Endothelial cell of umbilical vein (primary cell): ENCODE data around the gene CAPN2. TPM values are rescaled to one million over a fixed set of nuclear protein-coding genes. Genes with fewer than 3 reads are reported as not detected.
"Not testable (repeated sequence)": the region's sequence is repeated elsewhere in the genome, so short reads cannot be mapped to it uniquely, and the experiment has no call there.

Source experiments
- BruUV-seq: library from RNA; stranded (reverse); fragments of 400-500 nt; replicated peaks from 2 replicates; lab custom pipeline; 2021; lab: Mats Ljungman, UMichigan
- CTCF ChIA-PET: fragments of 300-600, 350-600 bp; sonication (Branson Sonifier 250); formaldehyde crosslinking; loops from one replicate; lab custom pipeline; 2021; ENCODE audit warnings: antibody characterized with exemption, inconsistent platforms; lab: Charles Lee
- POLR2A ChIA-PET: fragments of 300-600, 350-600 bp; sonication (Branson Sonifier 250); formaldehyde crosslinking; loops from one replicate; lab custom pipeline; 2021; ENCODE audit warnings: antibody characterized with exemption, inconsistent platforms; lab: Charles Lee
- DNase-seq: peaks from one replicate; pipeline ENCODE4 v3.0.0-alpha.2; 2011; ENCODE audit warnings: low read depth, low spot score
- FAIRE-seq: peaks from 2 replicates; lab custom pipeline; 2011; peaks lifted over from hg19 to GRCh38; lab: Jason Lieb, UNC
- H2AFZ ChIP-seq: 2 replicates; pipeline ENCODE4 v1.6.0; 2012; ENCODE audit warnings: low read depth, low read length, control low read depth, inconsistent platforms
- H3K27ac ChIP-seq: 2 replicates; pipeline ENCODE4 v1.5.1; 2011; ENCODE audit warnings: low read depth, mild to moderate bottlenecking, control low read depth, low read length, moderate library complexity; ENCODE audit not compliant: insufficient read depth
- H3K27me3 ChIP-seq, 2 experiments: 2 replicates each; pipeline versions ENCODE4 v1.6.0 to v1.6.1; 2011; ENCODE audit warnings: low read length in 2 of 2, mixed read lengths in 1 of 2; ENCODE audit not compliant: control insufficient read depth in 2 of 2, insufficient read depth in 2 of 2
- H3K36me3 ChIP-seq, 2 experiments: 2 replicates in 1 of 2; 3 replicates in 1 of 2; pipeline ENCODE4 v1.5.1; 2011; ENCODE audit warnings: low read length in 2 of 2, mild to moderate bottlenecking in 1 of 2, moderate library complexity in 1 of 2; ENCODE audit not compliant: control insufficient read depth in 2 of 2, insufficient read depth in 2 of 2; ENCODE audit errors: extremely low read depth in 1 of 2
- H3K4me1 ChIP-seq: 3 replicates; pipeline ENCODE4 v1.5.1; 2011; ENCODE audit warnings: mild to moderate bottlenecking, low read length; ENCODE audit not compliant: control insufficient read depth, insufficient read depth; ENCODE audit errors: extremely low read depth
- H3K4me2 ChIP-seq: 2 replicates; pipeline ENCODE4 v1.6.1; 2011; ENCODE audit warnings: low read length, control low read depth, mixed read lengths; ENCODE audit not compliant: insufficient read depth
- H3K4me3 ChIP-seq, 3 experiments: fragments of 200-600 bp in 1 of 3; sonication (generic), shearing (Covaris generic) in 1 of 3; replicated peaks in 1 of 3; 2 replicates each; pipeline ENCODE4 v1.5.1; 2011 to 2016; ENCODE audit warnings: control low read depth in 3 of 3, low read length in 3 of 3, mild to moderate bottlenecking in 2 of 3, inconsistent platforms in 1 of 3, low read depth in 1 of 3, moderate library complexity in 1 of 3; ENCODE audit not compliant: insufficient read depth in 1 of 3
- H3K79me2 ChIP-seq: 2 replicates; pipeline ENCODE4 v1.6.0; 2012; ENCODE audit warnings: low read length, inconsistent platforms; ENCODE audit not compliant: control insufficient read depth, insufficient read depth
- H3K9ac ChIP-seq: replicated peaks from 2 replicates; pipeline ENCODE3; 2011; ENCODE audit warnings: low read length, control low read depth; ENCODE audit not compliant: insufficient read depth; ENCODE audit errors: extremely low read depth
- H3K9me1 ChIP-seq: replicated peaks from 3 replicates; pipeline ENCODE4 v1.6.0; 2011; ENCODE audit warnings: mild to moderate bottlenecking, low read length; ENCODE audit not compliant: control insufficient read depth, insufficient read depth; ENCODE audit errors: extremely low read depth
- H3K9me3 ChIP-seq: replicated peaks from 2 replicates; pipeline ENCODE4 v1.5.1; 2012; ENCODE audit warnings: low read length, inconsistent platforms; ENCODE audit not compliant: control insufficient read depth, insufficient read depth
- H4K20me1 ChIP-seq: replicated peaks from 2 replicates; pipeline ENCODE3; 2011; ENCODE audit warnings: mild to moderate bottlenecking, low read length; ENCODE audit not compliant: control insufficient read depth, insufficient read depth; ENCODE audit errors: extremely low read depth
- CTCF ChIP-seq, 2 donors: IDR thresholded peaks; 1 replicate in 1 of 2; 2 replicates in 1 of 2; pipeline ENCODE4 v1.5.1; 2011; ENCODE audit warnings: low read length in 2 of 2, mild to moderate bottlenecking in 2 of 2, moderate library complexity in 2 of 2, control low read depth in 1 of 2, inconsistent platforms in 1 of 2, low read depth in 1 of 2; ENCODE audit not compliant: insufficient read depth in 1 of 2; ENCODE audit errors: extremely low read depth in 1 of 2
- EZH2 ChIP-seq: IDR thresholded peaks from 2 replicates; pipeline ENCODE4 v1.6.1; 2012; ENCODE audit warnings: borderline replicate concordance, low read depth, mild to moderate bottlenecking, moderate library complexity, low read length, inconsistent platforms; ENCODE audit not compliant: severe bottlenecking
- FOS ChIP-seq: IDR thresholded peaks from 2 replicates; pipeline ENCODE4 v1.6.1; 2011; ENCODE audit warnings: mild to moderate bottlenecking, low read length, moderate library complexity, borderline replicate concordance; ENCODE audit not compliant: insufficient read depth
- GATA2 ChIP-seq: IDR thresholded peaks from 2 replicates; pipeline ENCODE4 v1.7.0; 2011; ENCODE audit warnings: low read depth, mild to moderate bottlenecking, moderate library complexity, mixed read lengths, low read length; ENCODE audit not compliant: insufficient read length, insufficient read depth
- JUN ChIP-seq: IDR thresholded peaks from 2 replicates; pipeline ENCODE4 v1.6.1; 2011; ENCODE audit warnings: borderline replicate concordance, low read depth; ENCODE audit not compliant: insufficient read length, insufficient read depth
- MAX ChIP-seq: IDR thresholded peaks from 2 replicates; pipeline ENCODE4 v1.6.1; 2011; ENCODE audit not compliant: insufficient read depth, insufficient read length
- MYC ChIP-seq: IDR thresholded peaks from one replicate; pipeline ENCODE4 v1.6.1; 2011; ENCODE audit warnings: mild to moderate bottlenecking, low read depth, low read length
- POLR2A ChIP-seq: IDR thresholded peaks from 2 replicates; pipeline ENCODE4 v1.6.1; 2012; ENCODE audit warnings: low read depth, mild to moderate bottlenecking, control low read depth, low read length
- POLR2AphosphoS5 ChIP-seq: IDR thresholded peaks from 2 replicates; pipeline ENCODE4 v1.6.1; 2012; ENCODE audit warnings: low read depth, mild to moderate bottlenecking, control low read depth, low read length, moderate library complexity; ENCODE audit not compliant: insufficient read depth
- dilution Hi-C: fragments of 300-500 bp; cut with MboI; formaldehyde crosslinking; loops from one replicate; pipeline ENCODE4 v1.15.0; 2019; ENCODE audit warnings: low sequenced_read_pairs; ENCODE audit not compliant: extremely low pct_ligation_motif_present
- intact Hi-C: fragments of 100-400 bp; cut with micrococcal nuclease; formaldehyde crosslinking; loops from one replicate; pipeline ENCODE4 v1.10.0; 2022
- polyA plus RNA-seq, 4 experiments: library from polyadenylated mRNA; depleted of rRNA in 3 of 4; stranded (reverse) in 3 of 4; unstranded in 1 of 4; fragments of >200 nt; gene quantifications; 2 replicates each; pipeline versions ENCODE4 v1.2.1 to v1.2.3, GENCODE V29; 2011 to 2012; ENCODE audit warnings: missing spikeins in 1 of 4
- total RNA-seq: library from RNA; stranded (reverse); gene quantifications from 2 replicates; pipeline ENCODE4 v1.2.3, GENCODE V29; 2021

The CAPN2 gene
- total and polyA plus RNA-seq, 2 donors (not counting 3 experiments of a cell fraction or from before 2014, with no cell fraction given), result 110 to 420 TPM

GRCh38 chr1:223733898-223734852 lies 21.8 kb downstream of the CAPN2 start:
- CTCF ChIA-PET, result interaction anchor here (1.3 to 8.2 kb wide), 3 partner anchors 7 to 22 kb away, joined by 4 to 68 read pairs (median 5); partner anchors contain the start of gene CAPN2
- H3K4me1 ChIP-seq, result peaks cover 57% of the 10 kb centered on the region

GRCh38 chr1:223736638-223737037 lies 24.3 kb downstream of the CAPN2 start:
- H3K9me1 ChIP-seq, result not testable (repeated sequence)

More at GRCh38 chr1:223733898-223734852, 21.8 kb downstream of the CAPN2 start:
- H3K27ac ChIP-seq, result peak overlapping the region; percentile 96
- H3K4me3 ChIP-seq, result no peak overlapping the region
- no peaks in the 10 kb centered on the region for H3K9me3 ChIP-seq
- TF ChIP-seq POLR2AphosphoS5, result no peak
- TF ChIP-seq MYC, result no peak
- no peak for TF ChIP-seq GATA2
- no peak for TF ChIP-seq JUN
- no peak for TF ChIP-seq MAX
- TF ChIP-seq FOS, result no peak
- no peak for TF ChIP-seq POLR2A
- no peak for TF ChIP-seq EZH2
- TF ChIP-seq CTCF (IDR thresholded peaks at IDR 0.05; ENCODE audit: extremely low read depth in 1 of 2, insufficient read depth in 1 of 2, low read depth in 1 of 2, low read length in 2 of 2), result no peak
- H3K79me2 ChIP-seq, result peaks cover 90% of the 10 kb centered on the region
- H3K36me3 ChIP-seq, result peaks cover 5 to 9% of the 10 kb centered on the region in 2 experiments
- no peak overlapping the region for H2AFZ ChIP-seq
- H3K4me2 ChIP-seq, result no peak overlapping the region
- no peak overlapping the region for H3K9ac ChIP-seq
- intact Hi-C loops (loop anchor here (1.0 kb wide), 1 partner anchor 8 kb away; no protein-coding TSS in a partner anchor), dilution Hi-C loops (no loop called here)
- no peak for FAIRE-seq
- H3K9me1 ChIP-seq, result no peaks in the 10 kb centered on the region
- no TSS peak for BruUV-seq
- POLR2A ChIA-PET, result no interaction called here
- no peaks in the 10 kb centered on the region for H3K27me3 ChIP-seq
- no peaks in the 10 kb centered on the region for H4K20me1 ChIP-seq
- no peak for DNase-seq

More at GRCh38 chr1:223736638-223737037, 24.3 kb downstream of the CAPN2 start:
- H3K4me3 ChIP-seq, H4K20me1 ChIP-seq, DNase-seq, H3K27me3 ChIP-seq, intact Hi-C loops, POLR2A ChIA-PET, BruUV-seq, CTCF ChIA-PET, H2AFZ ChIP-seq, H3K9me3 ChIP-seq, H3K4me2 ChIP-seq, H3K36me3 ChIP-seq, H3K9ac ChIP-seq, dilution Hi-C loops, FAIRE-seq: not testable (repeated sequence)
- H3K27ac ChIP-seq, result peak overlapping the region; percentile 9
- peaks cover 85% of the 10 kb centered on the region for H3K79me2 ChIP-seq
- peaks cover 54% of the 10 kb centered on the region for H3K4me1 ChIP-seq
